ENCODE measurements around the gene PSMB7.

DNA sequence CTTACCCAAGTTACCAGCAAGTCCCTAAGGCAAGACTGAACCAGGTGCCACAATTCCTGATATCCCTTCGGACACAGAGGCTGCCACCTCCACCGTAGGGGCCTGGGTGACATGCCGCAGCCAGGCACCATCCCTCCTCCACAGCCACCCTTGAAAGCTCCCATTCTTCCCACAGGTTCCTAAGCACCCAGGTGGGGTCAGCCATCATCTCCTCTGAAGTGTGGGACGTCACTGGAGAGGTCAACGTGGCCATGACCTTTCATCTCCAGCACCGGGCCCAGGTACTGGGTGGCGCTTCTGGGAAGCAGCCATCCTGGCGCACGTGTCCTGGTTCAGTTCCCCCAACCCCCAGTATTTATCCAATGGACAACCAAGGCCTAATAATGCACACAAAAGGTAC is 43.2 kb upstream of the PSMB7 start:
- TF ChIP-seq, protein P1, sequence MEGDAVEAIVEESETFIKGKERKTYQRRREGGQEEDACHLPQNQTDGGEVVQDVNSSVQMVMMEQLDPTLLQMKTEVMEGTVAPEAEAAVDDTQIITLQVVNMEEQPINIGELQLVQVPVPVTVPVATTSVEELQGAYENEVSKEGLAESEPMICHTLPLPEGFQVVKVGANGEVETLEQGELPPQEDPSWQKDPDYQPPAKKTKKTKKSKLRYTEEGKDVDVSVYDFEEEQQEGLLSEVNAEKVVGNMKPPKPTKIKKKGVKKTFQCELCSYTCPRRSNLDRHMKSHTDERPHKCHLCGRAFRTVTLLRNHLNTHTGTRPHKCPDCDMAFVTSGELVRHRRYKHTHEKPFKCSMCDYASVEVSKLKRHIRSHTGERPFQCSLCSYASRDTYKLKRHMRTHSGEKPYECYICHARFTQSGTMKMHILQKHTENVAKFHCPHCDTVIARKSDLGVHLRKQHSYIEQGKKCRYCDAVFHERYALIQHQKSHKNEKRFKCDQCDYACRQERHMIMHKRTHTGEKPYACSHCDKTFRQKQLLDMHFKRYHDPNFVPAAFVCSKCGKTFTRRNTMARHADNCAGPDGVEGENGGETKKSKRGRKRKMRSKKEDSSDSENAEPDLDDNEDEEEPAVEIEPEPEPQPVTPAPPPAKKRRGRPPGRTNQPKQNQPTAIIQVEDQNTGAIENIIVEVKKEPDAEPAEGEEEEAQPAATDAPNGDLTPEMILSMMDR (IDR thresholded peaks at IDR 0.05 in 4 of 5, conservative IDR thresholded peaks at IDR 0.05 in 1 of 5) = no peak
- TF ChIP-seq POLR2A (IDR thresholded peaks at IDR 0.05) = no peak

Measured in gastrocnemius medialis (tissue), 4 donors.